HG03025 (cell line): ENCODE results near the gene SSR4.

Experiments used
- ATAC-seq: cut with Tn5 transposase; IDR thresholded peaks from one replicate; pipeline ENCODE4 v1.9.1; 2021; ENCODE audit warnings: mild to moderate bottlenecking, moderate library complexity; ENCODE audit not compliant: unreplicated experiment, low FRiP score

SSR4 gene

GRCh38 chrX:153828308-153828707 lies 33.8 kb downstream of the SSR4 start:
- ATAC-seq: no peak

- no peak for ATAC-seq
Observed at GRCh38 chrX:153828723-153829548, 34.5 kb downstream of the SSR4 start.

GRCh38 chrX:153829549-153829798 lies 35.0 kb downstream of the SSR4 start:
- no peak for ATAC-seq

DNA sequence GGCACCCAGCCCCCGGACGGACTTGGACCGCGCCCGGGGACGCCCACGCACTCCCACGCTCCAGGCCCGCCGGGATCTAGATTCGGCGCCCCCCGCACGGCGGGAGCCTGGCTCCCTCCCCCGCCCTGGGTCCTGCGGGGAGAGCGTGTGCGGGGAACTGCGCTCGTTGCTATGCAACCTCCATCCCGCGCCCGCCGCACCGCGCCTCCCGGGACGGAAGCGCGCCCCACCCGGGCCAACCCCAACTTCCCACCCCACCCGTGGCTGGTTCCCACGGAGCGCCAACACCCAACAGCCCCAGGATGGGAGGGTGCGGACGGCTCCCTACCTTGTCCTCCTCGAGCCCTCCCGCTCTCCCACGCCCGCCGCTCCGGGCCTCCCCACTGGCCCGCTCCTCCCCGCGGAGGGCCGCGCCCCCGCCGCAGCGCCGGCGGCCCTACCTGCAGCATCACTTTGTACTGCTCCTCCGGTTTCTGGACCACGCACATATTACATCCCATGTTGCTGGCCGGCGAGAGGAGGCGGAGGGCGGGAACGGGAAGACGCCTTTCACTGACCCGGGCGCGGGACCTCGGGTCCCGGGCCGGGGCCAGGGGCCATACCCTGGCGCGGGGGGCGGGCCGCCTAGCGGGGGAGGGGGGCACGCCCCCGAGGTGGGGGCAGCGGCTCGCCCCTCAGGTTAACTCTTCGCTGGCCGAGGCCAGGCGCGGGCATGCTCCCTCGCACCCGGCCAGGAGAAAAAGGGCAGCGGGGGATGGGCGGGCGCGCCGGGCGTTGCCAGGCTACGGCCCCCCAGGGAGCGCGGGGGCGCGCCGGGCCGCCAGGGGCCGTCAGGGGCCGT lies 35.6 kb downstream of the SSR4 start, which contains the start of gene PDZD4:
Gene PDZD4 (minus strand): TSS at position 746 of the 841 bp plus-strand sequence. CDS start 246 bp downstream, at position 500.
- no peak for ATAC-seq

GRCh38 chrX:153830640-153831428 lies 36.4 kb downstream of the SSR4 start:
- no peak for ATAC-seq

DNA sequence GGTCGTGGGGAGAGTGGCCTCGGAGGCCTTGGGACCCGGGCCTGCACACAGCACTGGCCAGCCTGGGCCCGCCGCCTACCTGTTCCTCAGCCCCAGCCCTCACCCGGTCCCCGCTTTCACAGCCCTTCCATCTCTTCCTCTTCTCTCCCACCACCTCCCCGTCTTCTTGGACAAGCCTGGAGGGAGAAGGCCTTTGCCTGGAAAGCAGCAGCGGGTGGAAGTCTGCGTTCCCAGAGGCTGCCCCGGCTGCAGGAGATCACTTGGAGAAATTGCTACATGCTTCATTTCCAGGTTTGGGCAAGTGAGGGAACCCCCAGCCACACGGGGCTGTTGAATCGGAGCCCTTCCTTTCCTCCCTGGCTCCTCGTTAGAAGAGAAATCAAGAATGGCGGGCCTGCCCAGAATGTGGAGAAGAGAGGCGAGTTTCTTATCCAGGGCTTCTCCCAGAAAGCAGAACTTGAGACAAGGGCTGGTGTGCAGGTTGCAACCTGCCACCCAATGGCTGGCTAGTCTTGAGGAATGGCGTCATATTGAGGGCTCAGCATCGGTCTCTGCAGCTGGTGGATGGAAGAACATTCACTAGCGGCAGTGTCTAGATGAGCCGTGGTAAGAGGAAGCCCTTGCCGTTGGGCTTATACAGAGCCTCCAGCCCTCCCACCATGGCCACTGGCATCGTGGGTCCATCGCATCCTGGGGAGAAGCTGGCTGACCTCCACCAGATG lies 37.1 kb downstream of the SSR4 start:
- ATAC-seq: no peak

GRCh38 chrX:153832728-153833127 lies 38.3 kb downstream of the SSR4 start:
- ATAC-seq: no peak

DNA sequence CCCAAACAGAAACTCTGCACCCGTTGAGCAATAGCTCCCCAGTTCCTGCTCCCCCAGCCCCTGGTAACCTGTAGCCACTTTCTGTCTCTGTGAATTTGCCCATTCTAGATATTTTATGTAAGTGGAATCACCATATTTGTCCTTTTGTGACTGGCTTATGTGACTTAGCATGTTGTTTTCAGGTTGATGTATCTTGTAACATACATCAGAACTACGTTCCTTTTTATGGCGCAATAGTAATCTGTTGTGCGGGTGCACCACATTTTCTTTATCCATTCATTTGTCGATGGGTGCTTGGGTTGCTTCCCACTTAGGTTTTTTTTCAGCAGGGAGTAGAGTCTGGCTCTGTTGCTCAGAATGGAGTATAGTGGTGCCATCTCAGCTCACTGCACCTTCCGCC lies 42.5 kb downstream of the SSR4 start:
- ATAC-seq: no peak

DNA sequence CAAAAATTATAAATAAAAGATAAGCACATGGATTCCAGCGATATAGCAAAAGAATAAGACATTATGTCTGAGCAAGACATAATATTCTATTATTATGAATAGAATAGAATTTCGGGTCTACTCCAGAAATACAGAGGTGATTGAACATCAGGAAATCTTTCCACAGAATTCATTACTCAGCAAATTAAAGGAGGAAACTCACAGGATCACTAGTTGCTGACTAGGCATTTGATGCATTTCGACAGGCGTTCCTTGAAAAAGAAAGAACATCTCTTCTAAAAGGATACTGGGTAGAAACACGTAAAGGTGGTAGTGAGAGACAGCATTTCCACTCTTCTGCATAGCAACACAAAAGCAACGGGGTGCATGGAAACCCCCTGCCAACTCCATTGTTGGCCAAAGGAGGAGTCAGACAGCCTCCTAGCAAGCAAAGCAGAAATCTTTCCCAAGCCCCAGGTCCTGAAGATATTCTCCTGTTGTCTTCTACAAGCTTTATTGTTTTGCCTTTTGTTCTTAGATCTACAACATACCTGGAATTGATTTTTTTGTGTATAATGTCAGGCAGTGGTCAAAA lies 50.1 kb downstream of the SSR4 start:
- ATAC-seq: no peak

- ATAC-seq: no peak
Observed at GRCh38 chrX:153845195-153845594, 50.7 kb downstream of the SSR4 start.

- no peak for ATAC-seq
Observed at GRCh38 chrX:153845842-153846241, 51.4 kb downstream of the SSR4 start.
